ENCODE measurements around the gene C6orf47. TPM values are rescaled to one million over a fixed set of nuclear protein-coding genes. Genes with fewer than 3 reads are reported as not detected.

Gene C6orf47
- total and polyA plus RNA-seq, 2 of the 8 experiments (the other 6 are each of a cell fraction or from before 2014, with no cell fraction given), result 4.7 to 14.6 TPM

DNA sequence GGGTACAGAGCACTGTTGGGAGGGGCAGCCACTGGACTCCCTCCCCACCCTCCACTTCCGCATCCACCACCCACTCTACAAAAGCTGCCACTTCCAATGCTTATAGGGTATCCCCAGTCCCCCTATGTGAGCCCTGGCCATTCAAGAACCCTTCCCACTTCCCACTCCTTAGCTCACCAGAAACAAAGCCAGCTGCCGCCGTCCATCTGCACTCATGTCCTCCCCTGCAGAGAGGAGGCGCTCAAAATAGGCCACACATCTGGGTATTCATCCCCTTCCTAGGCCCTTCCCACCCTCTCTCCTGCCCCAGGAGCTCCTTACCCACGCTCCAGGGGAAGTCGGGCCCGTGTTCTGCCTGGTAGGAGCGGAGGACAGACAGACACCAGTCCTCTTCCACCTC, 26.7 kb upstream of the C6orf47 start (continued):
- TF ChIP-seq, protein P1, sequence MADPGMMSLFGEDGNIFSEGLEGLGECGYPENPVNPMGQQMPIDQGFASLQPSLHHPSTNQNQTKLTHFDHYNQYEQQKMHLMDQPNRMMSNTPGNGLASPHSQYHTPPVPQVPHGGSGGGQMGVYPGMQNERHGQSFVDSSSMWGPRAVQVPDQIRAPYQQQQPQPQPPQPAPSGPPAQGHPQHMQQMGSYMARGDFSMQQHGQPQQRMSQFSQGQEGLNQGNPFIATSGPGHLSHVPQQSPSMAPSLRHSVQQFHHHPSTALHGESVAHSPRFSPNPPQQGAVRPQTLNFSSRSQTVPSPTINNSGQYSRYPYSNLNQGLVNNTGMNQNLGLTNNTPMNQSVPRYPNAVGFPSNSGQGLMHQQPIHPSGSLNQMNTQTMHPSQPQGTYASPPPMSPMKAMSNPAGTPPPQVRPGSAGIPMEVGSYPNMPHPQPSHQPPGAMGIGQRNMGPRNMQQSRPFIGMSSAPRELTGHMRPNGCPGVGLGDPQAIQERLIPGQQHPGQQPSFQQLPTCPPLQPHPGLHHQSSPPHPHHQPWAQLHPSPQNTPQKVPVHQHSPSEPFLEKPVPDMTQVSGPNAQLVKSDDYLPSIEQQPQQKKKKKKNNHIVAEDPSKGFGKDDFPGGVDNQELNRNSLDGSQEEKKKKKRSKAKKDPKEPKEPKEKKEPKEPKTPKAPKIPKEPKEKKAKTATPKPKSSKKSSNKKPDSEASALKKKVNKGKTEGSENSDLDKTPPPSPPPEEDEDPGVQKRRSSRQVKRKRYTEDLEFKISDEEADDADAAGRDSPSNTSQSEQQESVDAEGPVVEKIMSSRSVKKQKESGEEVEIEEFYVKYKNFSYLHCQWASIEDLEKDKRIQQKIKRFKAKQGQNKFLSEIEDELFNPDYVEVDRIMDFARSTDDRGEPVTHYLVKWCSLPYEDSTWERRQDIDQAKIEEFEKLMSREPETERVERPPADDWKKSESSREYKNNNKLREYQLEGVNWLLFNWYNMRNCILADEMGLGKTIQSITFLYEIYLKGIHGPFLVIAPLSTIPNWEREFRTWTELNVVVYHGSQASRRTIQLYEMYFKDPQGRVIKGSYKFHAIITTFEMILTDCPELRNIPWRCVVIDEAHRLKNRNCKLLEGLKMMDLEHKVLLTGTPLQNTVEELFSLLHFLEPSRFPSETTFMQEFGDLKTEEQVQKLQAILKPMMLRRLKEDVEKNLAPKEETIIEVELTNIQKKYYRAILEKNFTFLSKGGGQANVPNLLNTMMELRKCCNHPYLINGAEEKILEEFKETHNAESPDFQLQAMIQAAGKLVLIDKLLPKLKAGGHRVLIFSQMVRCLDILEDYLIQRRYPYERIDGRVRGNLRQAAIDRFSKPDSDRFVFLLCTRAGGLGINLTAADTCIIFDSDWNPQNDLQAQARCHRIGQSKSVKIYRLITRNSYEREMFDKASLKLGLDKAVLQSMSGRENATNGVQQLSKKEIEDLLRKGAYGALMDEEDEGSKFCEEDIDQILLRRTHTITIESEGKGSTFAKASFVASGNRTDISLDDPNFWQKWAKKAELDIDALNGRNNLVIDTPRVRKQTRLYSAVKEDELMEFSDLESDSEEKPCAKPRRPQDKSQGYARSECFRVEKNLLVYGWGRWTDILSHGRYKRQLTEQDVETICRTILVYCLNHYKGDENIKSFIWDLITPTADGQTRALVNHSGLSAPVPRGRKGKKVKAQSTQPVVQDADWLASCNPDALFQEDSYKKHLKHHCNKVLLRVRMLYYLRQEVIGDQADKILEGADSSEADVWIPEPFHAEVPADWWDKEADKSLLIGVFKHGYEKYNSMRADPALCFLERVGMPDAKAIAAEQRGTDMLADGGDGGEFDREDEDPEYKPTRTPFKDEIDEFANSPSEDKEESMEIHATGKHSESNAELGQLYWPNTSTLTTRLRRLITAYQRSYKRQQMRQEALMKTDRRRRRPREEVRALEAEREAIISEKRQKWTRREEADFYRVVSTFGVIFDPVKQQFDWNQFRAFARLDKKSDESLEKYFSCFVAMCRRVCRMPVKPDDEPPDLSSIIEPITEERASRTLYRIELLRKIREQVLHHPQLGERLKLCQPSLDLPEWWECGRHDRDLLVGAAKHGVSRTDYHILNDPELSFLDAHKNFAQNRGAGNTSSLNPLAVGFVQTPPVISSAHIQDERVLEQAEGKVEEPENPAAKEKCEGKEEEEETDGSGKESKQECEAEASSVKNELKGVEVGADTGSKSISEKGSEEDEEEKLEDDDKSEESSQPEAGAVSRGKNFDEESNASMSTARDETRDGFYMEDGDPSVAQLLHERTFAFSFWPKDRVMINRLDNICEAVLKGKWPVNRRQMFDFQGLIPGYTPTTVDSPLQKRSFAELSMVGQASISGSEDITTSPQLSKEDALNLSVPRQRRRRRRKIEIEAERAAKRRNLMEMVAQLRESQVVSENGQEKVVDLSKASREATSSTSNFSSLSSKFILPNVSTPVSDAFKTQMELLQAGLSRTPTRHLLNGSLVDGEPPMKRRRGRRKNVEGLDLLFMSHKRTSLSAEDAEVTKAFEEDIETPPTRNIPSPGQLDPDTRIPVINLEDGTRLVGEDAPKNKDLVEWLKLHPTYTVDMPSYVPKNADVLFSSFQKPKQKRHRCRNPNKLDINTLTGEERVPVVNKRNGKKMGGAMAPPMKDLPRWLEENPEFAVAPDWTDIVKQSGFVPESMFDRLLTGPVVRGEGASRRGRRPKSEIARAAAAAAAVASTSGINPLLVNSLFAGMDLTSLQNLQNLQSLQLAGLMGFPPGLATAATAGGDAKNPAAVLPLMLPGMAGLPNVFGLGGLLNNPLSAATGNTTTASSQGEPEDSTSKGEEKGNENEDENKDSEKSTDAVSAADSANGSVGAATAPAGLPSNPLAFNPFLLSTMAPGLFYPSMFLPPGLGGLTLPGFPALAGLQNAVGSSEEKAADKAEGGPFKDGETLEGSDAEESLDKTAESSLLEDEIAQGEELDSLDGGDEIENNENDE (IDR thresholded peaks at IDR 0.05; ENCODE audit: insufficient replicate concordance, low read length), result no peak
- TF ChIP-seq KDM4A (IDR thresholded peaks at IDR 0.05; ENCODE audit: low read depth, low read length, severe bottlenecking) (no peak), KDM5A (IDR thresholded peaks at IDR 0.05; ENCODE audit: low read length) (no peak), SUZ12 (IDR thresholded peaks at IDR 0.05; ENCODE audit: low read length) (no peak), BCL11A (IDR thresholded peaks at IDR 0.05; ENCODE audit: low read depth in 2 of 2, low read length in 2 of 2) (no peak), PHF8 (conservative IDR thresholded peaks at IDR 0.05; ENCODE audit: low read depth, low read length) (no peak), SP1 (IDR thresholded peaks at IDR 0.05; ENCODE audit: low read depth, low read length) (no peak), BRCA1 (IDR thresholded peaks at IDR 0.05; ENCODE audit: low read depth, low read length) (no peak)
- TF ChIP-seq, protein P2, sequence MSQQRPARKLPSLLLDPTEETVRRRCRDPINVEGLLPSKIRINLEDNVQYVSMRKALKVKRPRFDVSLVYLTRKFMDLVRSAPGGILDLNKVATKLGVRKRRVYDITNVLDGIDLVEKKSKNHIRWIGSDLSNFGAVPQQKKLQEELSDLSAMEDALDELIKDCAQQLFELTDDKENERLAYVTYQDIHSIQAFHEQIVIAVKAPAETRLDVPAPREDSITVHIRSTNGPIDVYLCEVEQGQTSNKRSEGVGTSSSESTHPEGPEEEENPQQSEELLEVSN (IDR thresholded peaks at IDR 0.05), result no peak
- TF ChIP-seq, protein P3, sequence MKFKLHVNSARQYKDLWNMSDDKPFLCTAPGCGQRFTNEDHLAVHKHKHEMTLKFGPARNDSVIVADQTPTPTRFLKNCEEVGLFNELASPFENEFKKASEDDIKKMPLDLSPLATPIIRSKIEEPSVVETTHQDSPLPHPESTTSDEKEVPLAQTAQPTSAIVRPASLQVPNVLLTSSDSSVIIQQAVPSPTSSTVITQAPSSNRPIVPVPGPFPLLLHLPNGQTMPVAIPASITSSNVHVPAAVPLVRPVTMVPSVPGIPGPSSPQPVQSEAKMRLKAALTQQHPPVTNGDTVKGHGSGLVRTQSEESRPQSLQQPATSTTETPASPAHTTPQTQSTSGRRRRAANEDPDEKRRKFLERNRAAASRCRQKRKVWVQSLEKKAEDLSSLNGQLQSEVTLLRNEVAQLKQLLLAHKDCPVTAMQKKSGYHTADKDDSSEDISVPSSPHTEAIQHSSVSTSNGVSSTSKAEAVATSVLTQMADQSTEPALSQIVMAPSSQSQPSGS (IDR thresholded peaks at IDR 0.05; ENCODE audit: low read length), result no peak
